Activated CD4-positive, alpha-beta T cell treated with anti-CD3 and anti-CD28 coated beads, Interleukin-2, amount 50 U/mL, for 48 hours (primary cell): ENCODE measurements around the gene TRMT1.
"Not testable (repeated sequence)": the region's sequence is repeated elsewhere in the genome, so short reads cannot be mapped to it uniquely, and the experiment has no call there.

Experiments
- DNase-seq, 2 experiments: peaks; one replicate each; pipeline ENCODE4 v3.0.0-alpha.2; 2020

TRMT1 gene

DNA sequence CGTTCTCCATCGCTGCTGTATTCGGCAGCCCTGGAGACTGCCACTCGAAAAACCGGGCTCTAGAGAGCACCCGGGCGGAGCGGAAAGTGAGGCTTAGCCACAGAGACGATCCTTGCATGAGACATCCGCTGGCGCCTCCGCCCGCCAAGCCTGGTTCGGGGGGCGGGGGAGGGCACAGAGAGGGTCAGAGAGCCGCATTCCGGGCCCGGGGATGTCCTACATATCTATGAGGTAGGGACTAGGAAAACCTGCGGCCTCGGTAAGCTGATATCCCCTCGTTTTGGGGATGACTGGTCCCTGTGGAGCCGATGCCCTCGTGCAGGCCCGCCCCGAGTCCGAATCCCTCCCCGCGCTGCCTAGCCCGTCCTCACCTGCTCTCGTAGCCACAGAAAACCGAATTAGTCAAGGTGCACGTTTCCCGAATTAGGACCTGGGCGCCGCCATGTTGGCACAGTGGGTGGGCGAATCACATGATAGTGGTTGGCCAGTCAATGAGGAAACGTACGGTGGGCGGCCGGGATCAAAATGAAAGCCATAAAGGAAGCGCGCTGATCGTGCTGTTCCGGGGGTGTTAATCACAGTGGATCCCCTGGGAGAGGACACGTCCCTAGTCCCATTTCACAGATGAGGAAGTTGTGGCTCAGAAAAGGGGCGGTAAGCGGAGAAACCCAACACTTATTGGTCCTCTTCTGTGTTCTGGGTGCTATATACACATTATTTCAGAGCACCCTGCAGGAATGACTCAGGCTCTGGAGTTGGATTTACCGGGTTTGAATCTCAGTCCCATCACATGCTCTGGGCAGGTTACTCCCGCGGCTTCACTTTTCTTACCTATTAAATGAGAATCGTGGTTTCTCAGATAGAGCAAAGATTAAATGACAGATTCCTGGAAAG, at the start of gene TRMT1:
Gene TRMT1 (minus strand): TSS at position 459 of the 894 bp plus-strand sequence. CDS start 341 bp downstream, at position 118.
- peak; percentile 95 to 96 for DNase-seq

DNA sequence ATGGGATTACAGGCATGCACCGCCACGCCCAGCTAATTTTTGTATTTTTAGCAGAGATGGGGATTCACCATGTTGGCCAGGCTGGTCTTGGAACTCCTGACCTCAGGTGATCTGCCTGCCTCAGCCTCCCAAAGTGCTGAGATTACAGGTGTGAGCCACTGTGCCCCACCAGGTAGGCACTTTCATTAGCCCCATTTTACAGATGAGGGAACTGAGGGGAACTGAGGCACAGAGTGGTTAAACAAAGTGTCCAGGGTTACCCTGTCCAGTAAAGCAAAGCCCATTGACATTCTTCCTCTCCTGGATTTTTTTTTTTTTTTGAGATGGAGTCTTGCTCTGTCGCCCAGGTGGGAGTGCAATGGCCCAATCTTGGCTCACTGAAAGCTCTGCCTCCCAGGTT, 49.6 kb upstream of the TRMT1 start:
- not testable (repeated sequence) for DNase-seq

GRCh38 chr19:13165162-13165997, 48.8 kb upstream of the TRMT1 start:
- no peak for DNase-seq

- peak; percentile 51 to 62 for DNase-seq
Observed at GRCh38 chr19:13164343-13165161, 48.0 kb upstream of the TRMT1 start.

DNA sequence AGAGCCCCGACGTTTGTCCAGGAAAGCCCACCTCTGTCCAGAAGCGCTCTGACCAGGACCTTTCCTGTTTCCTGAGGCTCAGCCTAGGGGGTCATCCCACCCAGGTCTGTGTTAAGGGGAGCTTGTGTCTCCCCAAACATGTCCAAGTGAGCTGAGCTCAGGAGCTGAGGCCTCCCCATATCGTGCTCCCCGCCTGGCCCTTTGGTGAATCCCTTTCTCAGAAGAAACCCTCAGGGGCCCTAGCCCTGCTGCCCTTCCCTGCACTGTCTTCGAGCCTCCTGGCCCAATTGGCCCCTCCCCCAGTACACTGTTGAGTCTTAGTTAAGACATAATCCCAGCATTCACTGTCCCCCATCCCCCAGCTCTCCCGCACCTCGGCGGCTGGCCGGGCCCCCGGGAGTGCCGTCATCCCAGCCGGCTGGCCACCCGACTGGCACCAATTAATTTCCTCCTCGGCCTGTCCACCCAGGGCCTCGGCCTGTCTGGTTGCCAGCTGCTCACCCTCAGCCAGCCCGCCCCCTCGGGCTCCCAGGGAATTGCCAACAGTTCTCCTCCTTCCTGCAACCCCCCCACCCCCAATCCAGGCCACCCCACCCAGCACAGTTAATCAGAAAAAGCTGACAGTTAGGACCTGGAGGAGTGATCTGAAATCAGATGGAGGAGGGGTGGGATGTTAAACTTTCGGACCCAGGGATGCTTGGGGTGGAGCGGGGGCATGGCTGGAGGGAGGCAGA, 47.2 kb upstream of the TRMT1 start:
- peak; percentile 65 to 71 for DNase-seq

DNA sequence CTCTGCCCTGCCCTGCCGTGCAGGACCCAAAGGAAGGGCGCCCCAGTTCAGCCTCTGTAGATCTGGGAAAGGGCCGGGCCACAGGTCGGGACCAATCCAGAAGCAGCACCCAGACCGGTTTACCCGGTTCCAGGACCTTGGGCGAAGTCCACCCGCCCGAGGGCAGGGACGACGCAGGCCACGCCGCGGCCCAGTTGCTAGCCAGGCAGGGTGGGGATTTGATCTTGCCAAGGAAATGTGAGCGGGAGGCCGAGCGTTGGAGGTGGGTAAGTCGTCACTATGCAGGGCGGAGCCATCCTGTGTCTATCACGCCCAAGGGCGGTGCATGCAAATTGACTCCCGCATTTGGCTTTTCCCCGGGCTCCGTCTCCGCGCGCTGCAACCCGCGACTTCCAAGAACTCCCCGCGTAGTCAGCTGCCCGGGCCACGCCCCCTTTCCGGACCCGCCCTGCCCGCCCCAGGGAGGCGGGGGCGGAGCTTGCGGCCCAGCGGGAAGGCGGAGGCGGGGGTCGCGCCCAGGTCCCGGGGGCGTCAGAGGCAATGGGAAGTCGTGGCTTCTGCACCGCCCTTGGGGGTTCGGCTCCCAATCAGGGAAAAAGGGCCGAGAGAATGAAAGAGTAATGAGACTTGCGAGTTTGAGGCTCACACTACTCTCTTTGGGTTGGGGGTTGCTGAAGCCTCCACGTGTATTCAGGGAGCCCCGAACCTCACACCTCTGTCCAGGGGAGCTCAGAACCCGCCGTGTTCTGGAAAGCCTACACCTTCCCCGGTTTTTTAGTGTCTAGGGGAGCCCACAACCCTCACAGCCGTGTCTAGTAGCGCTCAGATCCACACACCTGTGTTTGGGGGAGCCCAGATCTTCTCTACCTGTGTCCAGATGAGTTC, 46.4 kb upstream of the TRMT1 start:
- DNase-seq, result peak; percentile 95 to 97

- no peak for DNase-seq
Observed at GRCh38 chr19:13160557-13160956, 44.0 kb upstream of the TRMT1 start.

DNA sequence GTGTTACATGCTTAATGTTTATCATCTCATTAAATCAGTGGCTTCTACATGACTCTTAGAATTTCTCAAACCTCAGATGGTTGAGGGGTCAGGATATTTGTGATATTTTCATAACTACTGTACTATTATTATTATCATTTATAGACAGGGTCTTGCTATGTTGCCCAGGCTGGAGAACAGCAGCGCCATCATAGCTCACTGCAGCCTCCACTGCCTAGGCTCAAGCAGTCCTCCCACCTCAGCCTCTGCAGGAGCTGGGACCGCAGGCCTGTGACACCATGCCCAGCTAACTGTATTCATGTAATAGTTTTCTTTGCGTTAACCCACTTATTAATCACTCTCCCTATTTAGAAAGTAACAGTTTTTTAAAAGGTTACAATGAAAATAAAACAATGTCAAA, 43.2 kb upstream of the TRMT1 start:
- no peak for DNase-seq

- DNase-seq, result peak; percentile 70 to 74
Observed at GRCh38 chr19:13155472-13156359, 39.2 kb upstream of the TRMT1 start.

DNA sequence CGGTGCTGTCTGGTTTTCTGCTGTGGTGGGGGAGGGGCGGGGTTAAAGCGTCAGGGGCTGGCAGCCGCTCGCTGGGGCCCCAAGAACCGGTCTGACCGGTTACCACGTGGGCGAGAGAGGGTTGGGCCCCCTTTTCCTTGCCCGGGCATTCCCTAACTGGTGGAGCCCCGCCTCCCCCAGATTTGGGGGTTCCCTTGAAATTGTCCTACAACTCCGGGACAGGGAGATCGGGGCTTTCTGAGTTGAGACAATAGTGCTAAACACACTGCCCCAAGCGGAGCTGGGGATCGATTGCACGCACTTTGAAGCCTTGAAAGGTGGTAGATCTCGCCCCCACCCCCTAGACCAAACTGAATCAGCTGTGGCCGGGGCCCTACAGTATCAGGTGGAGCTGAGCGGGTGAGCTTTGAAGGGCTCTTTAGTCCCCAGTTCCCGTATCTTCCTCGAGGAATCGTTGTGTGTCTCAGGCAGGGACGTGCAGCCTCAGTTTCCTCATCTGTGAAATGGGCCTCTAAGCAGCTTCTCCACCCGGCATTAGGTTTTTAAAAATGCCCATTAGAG, 38.5 kb upstream of the TRMT1 start:
- DNase-seq, result peak; percentile 84 to 88

DNA sequence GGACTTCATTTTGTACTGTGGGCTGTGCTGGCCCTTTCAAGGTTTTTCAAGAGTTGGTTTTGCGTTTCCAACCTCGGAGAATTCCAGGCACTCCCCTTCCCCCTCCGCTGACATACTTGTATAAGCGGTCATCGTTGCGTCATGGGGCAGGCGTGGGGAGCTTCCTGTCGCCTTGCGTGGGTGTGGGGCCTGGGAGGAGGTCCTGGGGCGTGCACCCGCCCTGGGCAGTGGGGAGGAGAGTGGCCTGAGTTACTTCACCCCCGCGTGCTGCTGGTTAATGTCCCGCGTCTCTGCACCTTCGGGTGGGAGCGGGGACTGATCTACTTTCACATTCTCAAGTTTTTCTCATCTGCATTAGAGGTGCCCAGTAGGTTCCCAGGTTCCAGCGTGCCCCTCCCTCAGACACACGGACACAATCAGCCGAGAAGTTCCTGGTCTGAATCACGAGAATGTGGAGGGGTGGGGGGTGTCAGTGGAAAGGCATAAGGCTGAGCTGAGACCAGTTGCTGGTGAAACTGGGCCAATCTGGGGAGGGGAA, 37.8 kb upstream of the TRMT1 start:
- DNase-seq, result peak; percentile 82 to 86

GRCh38 chr19:13153569-13154240, 37.2 kb upstream of the TRMT1 start:
- peak; percentile 22 to 38 for DNase-seq

- peak; percentile 98 to 99 for DNase-seq
Observed at GRCh38 chr19:13152974-13153568, 36.5 kb upstream of the TRMT1 start.

DNA sequence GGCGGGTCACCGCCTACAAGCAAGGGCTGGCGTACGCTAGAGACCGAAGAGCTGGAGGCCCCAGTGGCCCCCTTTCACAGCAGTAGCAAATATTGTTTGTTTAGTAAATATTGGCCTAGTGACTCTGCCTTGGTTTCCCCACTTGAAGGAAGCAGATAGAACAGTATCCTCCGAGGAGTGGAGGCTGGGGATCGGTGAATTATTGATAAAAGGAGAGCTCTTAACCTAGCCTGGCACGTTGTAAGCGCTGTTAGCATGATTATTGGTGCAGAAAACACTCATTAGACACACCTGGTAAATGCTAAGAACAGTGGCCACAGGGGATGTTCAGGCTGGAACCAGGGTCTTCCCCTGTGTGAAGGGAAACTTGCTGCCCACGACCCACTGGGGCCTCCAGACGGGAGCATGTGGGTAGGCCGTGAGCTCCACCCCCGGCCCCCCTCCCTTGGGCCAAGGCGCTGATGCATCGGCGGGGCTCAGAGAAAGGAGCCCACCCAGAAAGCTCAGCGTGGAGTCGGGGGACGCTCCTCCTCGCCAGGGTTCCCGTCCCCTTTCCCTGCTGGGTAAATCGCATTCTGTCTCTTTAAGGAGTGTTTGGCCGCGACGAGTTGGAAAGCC, 35.9 kb upstream of the TRMT1 start:
- no peak for DNase-seq

GRCh38 chr19:13151605-13152355, 35.2 kb upstream of the TRMT1 start:
- peak; percentile 95 to 96 for DNase-seq

GRCh38 chr19:13150931-13151604, 34.5 kb upstream of the TRMT1 start:
- DNase-seq, result peak; percentile 29 to 47
